Activated CD4-positive, alpha-beta memory T cell treated with anti-CD3 and anti-CD28 coated beads, Interleukin-2, amount 10 ng/mL, durations not matched to agents 7 days and 5 days (primary cell): ENCODE data around the gene ZNF546. TPM values are rescaled to one million over a fixed set of nuclear protein-coding genes. Genes with fewer than 3 reads are reported as not detected.

Experiments
- total RNA-seq, 2 experiments: library from RNA; stranded (reverse); gene quantifications; one replicate each; pipeline ENCODE4 v1.2.3, GENCODE V29; 2021

ZNF546 gene
- total RNA-seq, 2 experiments from 2014 or later, result 6.3 to 7.5 TPM

Other genes with a start within 250 kb of the ZNF546 start
- under 1 TPM in 1 of 2 experiments, not detected in 1; 0.35 TPM for gene LEUTX, start 218.2 kb upstream of the ZNF546 start, total RNA-seq
- gene DYRK1B, start 162.9 kb upstream of the ZNF546 start, total RNA-seq, result 10 to 100 TPM; 13.8 to 14.2 TPM
- 100 to 1,000 TPM; 294 to 302 TPM for gene FBL, start 150.7 kb upstream of the ZNF546 start, total RNA-seq
- gene FCGBP, start 62.4 kb upstream of the ZNF546 start, total RNA-seq, result 1 to 10 TPM in 1 of 2 experiments, under 1 TPM in 1; 0.65 to 1.4 TPM
- 10 to 100 TPM; 96.4 to 97.6 TPM for gene PSMC4, start 25.9 kb upstream of the ZNF546 start, total RNA-seq
- 10 to 100 TPM; 19.9 to 20.1 TPM for gene ZNF780B, start 59.2 kb downstream of the ZNF546 start, total RNA-seq
- 10 to 100 TPM; 21.3 to 25.3 TPM for gene ZNF780A, start 93.9 kb downstream of the ZNF546 start, total RNA-seq
- 10 to 100 TPM; 17.3 to 18.0 TPM for gene MAP3K10, start 194.4 kb downstream of the ZNF546 start, total RNA-seq
- not detected for gene TTC9B, start 221.3 kb downstream of the ZNF546 start, total RNA-seq
- not detected for gene CCNP, start 229.6 kb downstream of the ZNF546 start, total RNA-seq